HG02588 (cell line): Measurements from ENCODE around the gene KAT6B.
"Not testable (repeated sequence)": the region's sequence is repeated elsewhere in the genome, so short reads cannot be mapped to it uniquely, and the experiment has no call there.

Source experiments
- ATAC-seq: cut with Tn5 transposase; IDR thresholded peaks from one replicate; pipeline ENCODE4 v1.9.1; 2021; ENCODE audit warnings: mild to moderate bottlenecking, moderate library complexity; ENCODE audit not compliant: unreplicated experiment

KAT6B gene

DNA sequence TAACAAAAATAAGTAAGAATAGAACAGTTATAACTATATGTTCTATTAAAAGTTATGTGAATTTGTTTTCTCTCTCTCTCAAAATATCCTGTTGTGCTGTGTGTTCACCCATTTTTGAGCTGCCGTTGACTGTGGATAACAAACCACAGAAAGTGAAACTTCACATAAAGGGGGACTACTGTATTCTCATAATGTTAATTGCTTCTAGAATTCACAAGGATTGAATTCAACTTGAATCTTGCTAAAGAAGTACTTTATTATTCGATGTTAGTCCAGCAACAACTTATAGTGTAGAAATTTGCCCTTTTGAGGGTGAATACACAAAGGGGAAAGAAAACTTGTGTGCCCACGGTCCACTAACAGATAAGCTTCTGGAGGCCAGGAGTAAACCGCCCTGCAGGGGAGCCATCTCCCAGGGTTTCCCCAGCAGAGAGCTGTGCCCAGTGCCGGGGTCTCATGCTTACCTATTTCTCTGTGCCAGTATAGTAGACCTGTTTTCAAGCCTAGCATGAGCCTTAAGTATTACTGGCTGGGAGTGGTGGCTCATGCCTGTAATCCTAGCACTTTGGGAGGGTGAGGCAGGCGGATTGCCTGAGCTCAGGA lies 87.1 kb downstream of the KAT6B start:
- no peak for ATAC-seq

DNA sequence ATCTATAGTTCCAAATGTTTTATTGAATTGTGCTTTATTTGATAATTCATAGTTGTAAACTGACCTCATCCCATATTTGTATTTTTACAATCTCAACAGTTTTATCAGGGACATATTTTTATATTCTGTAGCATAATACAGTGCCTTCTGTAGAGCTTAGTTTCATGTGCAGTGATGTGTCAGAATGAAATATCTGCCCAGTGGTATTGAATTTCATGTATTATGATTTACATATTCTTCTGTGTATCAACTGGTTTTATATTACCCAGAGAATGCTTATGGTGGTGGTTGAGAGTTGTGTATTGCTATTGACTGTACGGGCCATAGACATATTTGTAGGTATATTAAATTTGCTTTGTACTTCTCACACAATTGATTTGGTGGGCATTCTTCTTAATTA lies 89.9 kb downstream of the KAT6B start:
- ATAC-seq, result no peak

- no peak for ATAC-seq
Measured at GRCh38 chr10:74917481-74918077, 91.2 kb downstream of the KAT6B start.

GRCh38 chr10:74919671-74920070 lies 93.3 kb downstream of the KAT6B start:
- ATAC-seq, result no peak

DNA sequence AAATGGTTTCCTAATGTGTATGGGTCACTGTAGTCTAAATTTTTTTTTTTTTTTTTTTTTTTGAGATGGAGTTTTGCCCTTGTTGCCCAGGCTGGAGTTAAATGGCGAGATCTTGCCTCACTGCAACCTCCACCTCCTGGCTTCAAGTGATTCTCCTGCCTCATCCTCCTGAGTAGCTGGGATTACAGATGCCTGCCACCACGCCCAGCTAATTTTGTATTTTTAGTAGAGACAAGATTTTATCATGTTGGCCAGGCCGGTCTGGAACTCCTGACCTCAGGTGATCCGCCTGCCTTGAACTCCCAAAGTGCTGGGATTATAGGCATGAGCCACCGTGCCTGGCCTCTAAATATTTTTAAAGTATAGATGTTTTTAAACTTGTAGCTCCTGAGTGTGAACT lies 94.7 kb downstream of the KAT6B start:
- not testable (repeated sequence) for ATAC-seq

DNA sequence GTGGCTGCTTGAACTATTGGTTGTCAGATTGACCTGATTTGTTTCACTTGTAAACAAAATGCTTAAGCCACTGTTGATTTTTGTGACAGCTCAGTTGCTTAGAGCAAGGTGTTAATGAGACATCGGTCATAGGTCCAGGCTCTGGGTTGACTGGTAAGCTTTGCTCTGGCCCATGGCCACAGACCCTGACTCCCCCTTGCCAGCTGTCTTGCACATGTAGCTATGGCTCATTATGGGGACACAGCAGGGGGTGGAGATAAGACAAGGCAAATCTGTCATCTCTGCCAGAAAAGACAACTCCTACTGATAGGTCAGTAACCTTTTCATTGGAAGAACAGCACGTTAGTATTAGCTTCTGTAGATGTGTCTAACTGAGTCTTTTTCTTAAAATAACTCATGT lies 95.3 kb downstream of the KAT6B start:
- no peak for ATAC-seq

DNA sequence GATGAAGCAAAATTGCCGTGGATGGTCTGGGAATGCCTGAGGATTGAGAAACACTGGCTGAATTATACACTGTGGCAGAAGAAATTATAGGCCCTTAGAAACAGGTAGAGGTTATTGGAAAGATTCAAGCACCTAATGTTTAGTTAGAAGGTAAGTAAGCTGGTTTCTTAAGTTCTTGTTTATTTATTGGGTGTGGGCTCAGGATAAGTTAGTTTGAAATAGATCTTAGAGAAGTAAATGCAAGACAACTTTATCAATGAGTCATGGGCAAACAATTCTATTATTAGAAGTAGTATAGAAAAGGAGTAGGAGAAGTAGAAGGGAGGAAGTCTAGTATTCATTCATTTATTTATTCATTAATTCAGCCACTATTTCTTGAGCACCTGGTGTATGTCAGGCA lies 96.5 kb downstream of the KAT6B start:
- no peak for ATAC-seq

DNA sequence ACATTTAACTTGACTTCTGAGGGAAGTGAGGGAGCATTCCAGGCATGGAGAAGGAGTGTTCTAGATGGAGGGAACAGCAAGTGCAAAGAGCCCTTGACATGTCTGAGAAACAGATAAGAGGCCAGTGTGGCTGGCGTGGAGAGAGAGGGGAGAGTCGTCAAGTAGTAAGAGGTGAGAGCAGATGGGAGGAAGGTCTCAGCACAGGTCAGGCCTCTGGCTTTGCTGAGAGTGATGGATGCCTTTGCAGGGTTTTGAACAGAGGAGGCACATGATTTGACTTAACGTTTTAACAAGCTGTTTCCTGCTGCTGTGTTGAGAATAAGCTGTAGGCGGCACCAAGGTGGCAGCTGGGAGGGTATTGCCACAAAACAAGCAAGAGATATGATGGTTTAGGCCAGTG lies 97.2 kb downstream of the KAT6B start:
- no peak for ATAC-seq

DNA sequence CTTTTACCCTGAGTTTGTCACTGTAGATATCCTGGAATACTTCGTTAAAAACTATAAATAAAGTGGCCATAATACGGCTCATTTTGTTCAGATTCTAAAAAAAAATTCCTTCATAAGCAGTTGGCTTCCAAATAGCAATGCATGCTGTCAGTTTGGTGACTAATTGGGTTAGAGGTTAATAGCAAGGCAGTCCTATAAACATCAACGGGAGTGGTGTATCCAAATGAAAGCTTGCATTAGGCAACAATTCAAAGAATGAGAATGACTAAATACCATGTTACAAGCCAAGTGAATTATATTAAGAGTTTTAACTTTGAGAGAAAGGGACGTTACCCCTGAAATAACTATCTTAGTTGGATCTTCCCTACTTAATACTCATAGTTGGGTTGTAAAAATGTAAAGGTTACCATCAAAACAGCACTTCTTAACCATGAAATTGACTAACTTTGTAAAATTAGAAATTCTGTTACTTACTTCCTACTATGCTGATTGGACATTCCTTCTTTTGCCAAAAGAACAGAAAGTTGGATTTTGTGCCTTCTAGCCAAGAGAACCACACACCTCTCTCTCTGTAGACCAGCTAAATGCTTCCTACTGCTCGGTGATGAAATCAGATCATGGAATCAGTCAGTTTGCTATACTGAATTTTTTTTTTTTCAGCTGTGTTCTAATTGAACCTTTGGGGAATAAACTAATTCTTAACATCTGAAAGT lies 98.0 kb downstream of the KAT6B start:
- ATAC-seq, result no peak

- no peak for ATAC-seq
Measured at GRCh38 chr10:74925291-74925690, 98.9 kb downstream of the KAT6B start.

GRCh38 chr10:74925708-74926107 lies 99.3 kb downstream of the KAT6B start:
- ATAC-seq, result no peak

GRCh38 chr10:74926791-74927585 lies 100.6 kb downstream of the KAT6B start:
- no peak for ATAC-seq

DNA sequence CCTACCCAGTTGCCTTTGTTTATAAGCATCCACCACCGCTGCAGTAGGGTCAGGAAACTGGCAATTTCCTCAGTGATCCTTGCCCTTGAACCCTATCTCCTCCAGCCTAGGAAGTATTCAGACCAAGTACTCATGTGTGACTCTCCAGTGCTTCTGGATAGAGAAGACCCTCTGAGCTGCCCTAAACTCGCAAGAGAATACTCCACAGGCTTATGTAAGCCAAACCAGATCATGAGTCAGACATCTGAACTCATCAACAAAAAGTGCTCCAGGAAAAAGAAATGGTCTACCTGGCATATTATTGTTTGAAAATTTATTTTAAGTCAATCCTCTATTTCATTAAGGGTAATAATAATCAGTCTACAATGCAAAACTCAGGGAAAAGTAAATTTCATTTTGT lies 101.3 kb downstream of the KAT6B start:
- no peak for ATAC-seq

- no peak for ATAC-seq
Measured at GRCh38 chr10:74928742-74929191, 102.4 kb downstream of the KAT6B start.

GRCh38 chr10:74929197-74929596 lies 102.8 kb downstream of the KAT6B start:
- ATAC-seq, result no peak

DNA sequence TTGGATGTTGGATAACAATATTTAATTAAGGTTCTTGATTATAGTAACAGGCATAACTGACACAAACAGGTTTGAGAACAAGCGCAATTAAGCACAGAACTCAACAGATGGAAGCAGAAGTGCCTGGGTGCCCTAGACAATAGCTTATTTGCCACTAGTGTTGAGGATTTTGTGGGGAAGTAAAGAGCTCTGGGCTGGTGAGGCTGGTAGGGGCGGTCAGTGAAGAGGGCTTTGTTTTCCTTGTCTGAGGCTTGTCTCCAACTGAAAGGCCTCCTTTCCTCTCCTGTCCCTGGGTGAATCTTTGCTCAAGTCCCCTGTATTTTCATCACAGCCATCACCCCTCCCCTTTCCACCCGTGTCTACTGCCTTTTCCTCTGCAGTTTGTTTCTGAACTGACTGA lies 104.6 kb downstream of the KAT6B start:
- no peak for ATAC-seq

DNA sequence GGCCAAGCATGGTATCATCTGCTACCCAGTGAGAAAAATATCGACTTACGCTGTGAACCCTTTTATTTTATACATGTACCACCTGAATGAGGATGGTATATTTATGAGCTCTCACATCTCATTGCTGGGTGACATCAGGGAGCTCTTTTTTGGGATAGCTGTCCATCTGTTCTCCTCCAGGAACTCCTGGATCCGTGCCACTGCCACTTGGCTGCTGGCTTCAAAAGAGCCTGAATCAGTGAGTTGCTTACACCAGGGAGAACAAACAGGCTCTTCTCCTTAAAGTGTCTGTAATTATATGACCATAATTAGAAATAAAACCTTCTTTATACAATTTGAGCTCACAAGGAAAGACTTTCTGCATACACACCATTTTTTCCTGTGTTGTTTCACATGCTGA lies 106.2 kb downstream of the KAT6B start:
- ATAC-seq, result no peak

DNA sequence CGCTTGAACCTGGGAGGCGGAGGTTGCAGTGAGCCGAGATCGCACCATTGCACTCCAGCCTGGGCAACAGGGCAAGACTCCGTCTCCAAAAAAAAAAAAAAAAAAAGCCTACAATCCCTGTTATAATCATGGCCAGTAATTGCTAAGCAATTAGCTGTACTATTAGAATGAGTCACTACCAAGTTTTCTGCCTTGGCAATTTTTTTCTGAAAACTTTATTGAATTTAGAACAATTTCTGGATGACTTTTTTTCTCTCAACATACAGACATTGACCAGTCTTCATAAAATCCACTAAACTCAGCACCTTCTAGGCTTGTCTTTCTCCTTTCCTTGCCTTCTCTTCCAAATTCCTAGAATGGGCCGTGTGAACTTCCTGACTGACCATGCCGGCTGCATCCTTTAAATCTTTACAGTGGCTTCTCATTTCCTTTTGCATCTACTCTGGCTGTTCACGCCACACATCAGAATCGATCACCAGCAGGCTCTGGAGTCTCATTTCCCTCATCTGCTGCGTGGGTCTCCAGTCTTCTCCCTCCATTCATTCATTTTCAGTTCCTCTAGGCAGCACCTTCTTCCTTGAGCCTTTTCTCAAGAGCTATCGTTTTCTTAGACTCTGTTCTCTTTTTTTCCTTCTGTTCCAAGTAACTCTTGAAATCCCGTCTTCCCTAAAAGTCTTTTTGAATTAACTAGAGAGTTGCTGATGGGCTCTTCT lies 107.9 kb downstream of the KAT6B start:
- ATAC-seq, result no peak

GRCh38 chr10:74936577-74937265 lies 110.3 kb downstream of the KAT6B start:
- ATAC-seq, result no peak

GRCh38 chr10:74937266-74937856 lies 111.0 kb downstream of the KAT6B start:
- ATAC-seq, result no peak
